DMS53 (cell line): ENCODE results near the gene TMEM40.
"Not testable (repeated sequence)": the region's sequence is repeated elsewhere in the genome, so short reads cannot be mapped to it uniquely, and the experiment has no call there.

Source experiments
- DNase-seq: peaks from one replicate; lab custom pipeline; 2025; lab: John Stamatoyannopoulos, UW

Gene TMEM40

DNA sequence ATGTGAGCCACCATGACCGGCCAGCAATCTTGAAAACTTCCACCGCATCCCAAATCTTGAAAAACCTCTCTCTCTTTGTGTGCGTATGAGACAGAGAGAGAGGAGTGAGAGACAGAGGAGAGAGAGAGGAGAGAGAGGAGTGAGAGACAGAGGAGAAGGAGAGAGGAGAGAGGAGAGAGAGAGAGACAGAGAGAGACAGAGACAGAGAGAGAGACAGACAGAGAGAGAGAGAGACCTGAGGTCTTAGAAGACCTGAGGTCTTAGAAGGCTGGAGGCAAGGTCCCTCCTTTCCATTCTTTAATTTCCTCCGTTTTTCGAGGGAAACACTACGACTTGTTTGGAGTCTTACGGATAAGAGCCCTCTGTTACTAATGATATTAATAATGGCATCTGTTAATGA is 39.5 kb downstream of the TMEM40 start:
- no peak for DNase-seq

DNA sequence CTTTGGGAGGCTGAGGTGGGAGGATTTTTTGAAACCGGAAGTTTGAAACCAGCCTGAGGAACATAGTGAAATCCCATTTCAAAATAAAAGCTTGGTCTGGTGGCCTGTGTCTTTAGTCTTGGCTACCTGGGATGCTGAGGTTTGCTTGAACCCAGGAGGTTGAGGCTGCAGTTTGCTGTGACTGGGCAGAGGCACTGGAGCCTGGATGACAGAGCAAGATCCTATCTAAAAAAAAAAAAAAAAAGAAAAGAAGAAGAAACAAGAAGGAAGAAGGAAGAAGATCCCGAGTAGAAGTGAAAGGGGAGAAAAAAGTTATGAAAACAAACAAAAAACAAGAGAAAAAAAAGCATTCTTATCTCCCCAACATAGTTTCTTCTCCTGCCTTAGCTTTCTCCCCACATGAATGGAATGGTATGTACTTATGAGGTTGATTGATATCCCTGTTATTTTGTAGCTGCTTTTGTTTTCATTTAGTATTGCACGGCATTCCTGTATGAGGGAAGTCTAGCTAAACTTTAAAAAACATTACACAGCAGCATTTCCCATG is 42.4 kb downstream of the TMEM40 start:
- DNase-seq: no peak

DNA sequence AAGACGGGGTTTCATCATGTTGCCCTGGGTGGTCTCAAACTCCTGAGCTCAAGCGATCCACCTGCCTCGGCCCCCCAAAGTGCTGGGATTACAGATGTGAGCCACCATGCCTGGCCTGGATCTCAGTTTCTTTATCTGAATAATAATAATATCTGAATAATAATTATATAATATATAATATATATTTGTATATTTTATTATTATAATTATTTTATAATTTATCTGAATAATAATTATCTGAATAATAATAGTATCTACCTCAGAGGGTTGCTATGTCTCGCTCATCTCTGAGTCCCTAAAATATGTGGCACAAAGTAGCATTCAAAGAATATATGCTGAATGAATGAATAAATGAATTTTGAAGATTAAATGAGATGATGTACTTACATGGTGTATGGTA is 44.8 kb downstream of the TMEM40 start:
- no peak for DNase-seq

DNA sequence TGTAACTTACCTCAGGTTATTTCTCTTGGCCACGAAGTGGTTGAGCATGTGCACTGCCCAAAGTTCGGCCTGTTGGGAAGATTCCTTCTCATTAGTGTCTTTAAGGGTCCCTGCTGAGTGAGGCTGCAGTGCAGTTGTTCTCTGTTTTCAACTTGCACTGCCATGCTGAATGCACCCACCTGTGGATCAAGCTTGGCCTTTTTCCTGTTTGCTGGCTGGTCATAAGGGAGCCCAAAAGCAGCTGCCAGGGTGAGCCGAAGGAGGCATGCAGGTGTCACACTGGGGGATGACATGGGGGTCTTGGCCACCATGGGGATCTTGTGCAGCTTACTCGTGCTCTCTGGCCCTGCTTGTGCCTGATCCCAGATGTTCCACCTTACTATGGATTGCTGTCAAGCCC is 49.0 kb downstream of the TMEM40 start:
- no peak for DNase-seq

GRCh38 chr3:12709334-12709733 is 49.7 kb downstream of the TMEM40 start:
- no peak for DNase-seq

DNA sequence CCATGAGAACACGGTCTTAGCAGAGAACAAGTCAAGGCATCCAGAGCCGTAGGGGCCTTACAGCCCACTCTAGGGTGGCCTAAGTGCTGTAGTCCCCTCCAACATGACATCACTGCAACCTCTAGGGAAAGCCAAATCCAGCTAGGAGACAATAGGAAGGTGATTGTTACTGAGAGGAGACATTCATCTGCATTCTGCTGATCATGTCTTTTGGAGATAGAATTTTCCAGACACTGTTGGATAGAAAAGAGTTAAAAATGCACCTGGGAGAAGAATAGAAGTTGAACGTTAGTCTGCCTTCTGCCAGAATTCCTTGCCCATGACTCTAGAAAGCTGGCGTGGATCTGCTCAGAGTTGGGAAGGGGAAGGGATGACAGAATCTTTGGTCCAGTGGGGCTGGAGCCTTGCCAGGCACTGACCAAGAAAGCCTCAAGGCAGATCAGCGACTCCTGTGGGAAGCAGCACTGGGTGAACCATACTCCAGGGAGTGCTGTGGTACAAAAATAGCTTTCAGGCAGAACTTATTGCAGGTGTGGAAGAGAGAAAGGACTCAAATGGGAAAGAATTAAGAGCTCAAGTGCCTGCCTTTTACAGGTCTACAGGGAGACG is 50.4 kb downstream of the TMEM40 start:
- no peak for DNase-seq

DNA sequence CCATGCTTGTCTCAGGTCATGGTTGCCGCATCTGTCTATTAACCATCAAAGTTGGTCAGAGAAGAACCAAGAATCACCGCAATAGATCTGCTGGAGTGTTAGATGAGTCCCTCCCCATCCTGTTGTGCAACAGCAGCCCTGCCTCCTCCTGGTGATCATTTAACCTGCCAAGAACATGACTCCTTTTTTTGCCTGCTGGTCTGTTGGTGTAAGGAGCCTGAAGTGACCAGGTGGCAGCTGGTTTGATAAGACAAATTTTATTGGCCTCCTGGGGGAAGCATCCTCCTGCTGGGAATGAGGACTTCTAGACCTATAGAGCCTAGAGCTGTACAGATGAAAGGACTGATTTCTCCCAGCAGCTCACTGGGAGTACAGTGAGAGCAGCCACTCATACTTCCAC is 51.6 kb downstream of the TMEM40 start:
- DNase-seq: no peak

GRCh38 chr3:12706504-12707253 is 52.4 kb downstream of the TMEM40 start:
- peak; percentile 71 for DNase-seq

DNA sequence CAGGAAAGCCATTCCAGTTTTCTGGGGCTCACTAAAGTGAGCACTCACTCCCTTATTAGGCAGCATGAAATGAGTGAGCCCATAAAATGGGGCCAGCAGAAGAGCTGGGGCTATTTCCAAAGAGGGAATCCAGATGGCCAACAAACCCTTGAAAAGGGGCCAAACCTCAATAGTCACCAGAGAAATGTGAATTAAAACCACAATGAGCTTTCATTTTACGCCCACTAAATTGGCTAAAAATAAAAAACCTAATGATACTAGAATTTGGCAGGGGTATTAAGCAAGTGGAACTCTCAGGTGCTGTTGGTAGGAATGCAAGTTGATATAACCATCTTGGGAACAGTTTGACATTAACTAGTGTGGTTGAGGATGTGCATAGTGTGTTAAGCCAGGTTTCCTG is 53.1 kb downstream of the TMEM40 start:
- no peak for DNase-seq

- DNase-seq: no peak
These were observed 53.6 kb downstream of the TMEM40 start for GRCh38 chr3:12705374-12705926.

DNA sequence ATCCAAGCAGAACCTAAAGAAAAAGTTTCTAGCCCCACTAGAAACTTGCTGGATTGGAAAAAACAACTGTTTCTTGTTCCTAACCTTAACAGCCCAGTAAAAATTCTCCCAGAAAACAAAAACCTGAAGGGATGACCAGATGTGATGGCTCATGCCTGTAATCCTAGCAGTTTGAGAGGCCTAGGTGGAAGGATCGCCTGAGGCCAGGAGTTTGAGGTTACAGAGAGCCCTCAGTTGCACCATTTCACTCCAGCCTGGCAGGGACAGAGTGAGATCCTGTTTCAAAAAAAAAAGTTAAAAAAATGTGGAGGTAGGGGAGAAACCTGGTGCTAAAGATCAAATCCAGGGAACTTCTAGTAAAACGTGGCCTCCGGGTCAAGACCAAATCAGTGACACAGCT is 56.6 kb downstream of the TMEM40 start:
- no peak for DNase-seq

DNA sequence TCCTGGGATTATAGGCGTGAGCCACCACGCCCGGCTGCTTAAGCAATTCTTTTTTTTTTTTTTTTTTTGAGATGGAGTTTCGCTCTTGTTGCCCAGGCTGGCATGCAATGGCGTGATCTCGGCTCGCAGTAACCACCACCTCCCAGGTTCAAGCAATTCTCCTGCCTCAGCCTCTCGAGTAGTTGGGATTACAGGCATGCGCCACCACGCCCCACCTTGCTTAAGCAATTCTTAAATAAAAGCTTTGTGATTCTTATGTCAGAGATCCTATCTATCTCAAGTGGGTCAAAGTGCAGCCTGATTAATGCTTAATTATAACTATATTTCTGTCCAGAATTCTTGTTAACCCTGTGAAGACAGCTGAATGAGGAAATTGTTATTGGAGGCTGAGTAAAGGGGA is 57.5 kb downstream of the TMEM40 start:
- not testable (repeated sequence) for DNase-seq

- no peak for DNase-seq
These were observed 58.3 kb downstream of the TMEM40 start for GRCh38 chr3:12700800-12701199.

- no peak for DNase-seq
These were observed 63.1 kb downstream of the TMEM40 start for GRCh38 chr3:12695916-12696315.

GRCh38 chr3:12695112-12695511 is 63.9 kb downstream of the TMEM40 start:
- no peak for DNase-seq

DNA sequence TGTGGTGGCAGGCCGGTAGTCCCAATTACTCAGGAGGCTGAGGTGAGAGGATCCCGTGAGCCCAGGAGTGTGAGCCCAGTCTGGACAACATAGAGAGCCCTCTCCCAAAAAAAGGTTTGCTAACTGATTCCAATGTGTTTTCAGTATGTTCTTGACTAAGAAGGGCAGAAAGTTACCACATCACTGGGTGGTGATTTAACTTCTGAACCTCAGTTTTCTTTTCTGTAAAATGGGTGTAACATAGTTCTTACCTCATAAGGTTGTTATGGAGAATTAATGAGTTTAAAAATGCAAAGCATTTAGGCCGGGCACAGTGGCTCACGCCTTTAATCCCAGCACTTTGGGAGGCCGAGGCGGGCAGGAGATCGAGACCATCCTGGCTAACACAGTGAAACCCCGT is 66.6 kb downstream of the TMEM40 start:
- DNase-seq: no peak

GRCh38 chr3:12689997-12690711 is 68.9 kb downstream of the TMEM40 start:
- peak; percentile 19 for DNase-seq

DNA sequence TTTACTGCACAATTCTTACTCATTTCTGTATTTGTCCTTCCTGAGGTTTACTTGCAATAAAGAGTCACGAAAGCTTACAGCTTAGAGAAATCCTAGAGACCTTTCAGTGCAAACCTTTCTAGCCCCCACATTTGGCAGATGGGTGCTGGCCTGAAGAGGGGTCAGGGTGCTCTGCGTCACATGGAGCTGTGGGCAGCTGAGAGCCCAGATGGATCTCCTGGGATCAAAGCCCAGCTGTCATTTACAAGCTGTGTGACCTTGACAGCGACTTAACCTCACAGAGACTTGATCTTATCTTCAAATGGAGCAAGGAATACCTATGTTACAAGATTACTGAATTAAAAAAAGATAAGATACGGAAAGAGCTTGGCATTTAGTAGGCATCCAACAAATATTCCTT is 71.1 kb downstream of the TMEM40 start:
- DNase-seq: no peak

- DNase-seq: no peak
These were observed 73.0 kb downstream of the TMEM40 start for GRCh38 chr3:12686096-12686495.
